ENCODE data around the gene SPTBN1.

The SPTBN1 gene

GRCh38 chr2:54575379-54575888, 119.3 kb downstream of the SPTBN1 start:
- Histone ChIP-seq H3K27ac (ENCODE audit: low read depth, low read length) (no peak overlapping the region), H3K9me3 (ENCODE audit: control insufficient read depth in 1 of 2, low read length in 2 of 2) (no peaks in the 10 kb centered on the region), H3K4me1 (ENCODE audit: control insufficient read depth in 1 of 2, insufficient read depth in 2 of 2, low read length in 2 of 2) (peaks cover 95 to 96% of the 10 kb centered on the region in 2 donors), H3K27me3 (ENCODE audit: control insufficient read depth in 1 of 2, insufficient read depth in 2 of 2, low read length in 2 of 2) (no peaks in the 10 kb centered on the region), H3K36me3 (ENCODE audit: control insufficient read depth in 1 of 2, insufficient read depth in 2 of 2, low read length in 2 of 2) (peaks cover 0 to 6% of the 10 kb centered on the region in 2 donors), H3K4me3 (ENCODE audit: low read depth in 1 of 2, low read length in 2 of 2) (no peak overlapping the region), H3K9ac (ENCODE audit: low read depth in 1 of 2, low read length in 2 of 2) (no peak overlapping the region)

GRCh38 chr2:54577035-54577434, 120.9 kb downstream of the SPTBN1 start:
- H3K9me3 ChIP-seq (ENCODE audit: control insufficient read depth in 1 of 2, low read length in 2 of 2) = no peaks in the 10 kb centered on the region
- peak overlapping the region; percentile 55 for H3K27ac ChIP-seq (ENCODE audit: low read depth, low read length)
- H3K9ac ChIP-seq (ENCODE audit: low read depth in 1 of 2, low read length in 2 of 2) = no peak overlapping the region
- H3K27me3 ChIP-seq (ENCODE audit: control insufficient read depth in 1 of 2, insufficient read depth in 2 of 2, low read length in 2 of 2) = no peaks in the 10 kb centered on the region
- H3K4me3 ChIP-seq (ENCODE audit: low read depth in 1 of 2, low read length in 2 of 2) = peak overlapping the region in 1 of 2 donors; percentile 12
- H3K36me3 ChIP-seq (ENCODE audit: control insufficient read depth in 1 of 2, insufficient read depth in 2 of 2, low read length in 2 of 2) = peaks cover 0 to 6% of the 10 kb centered on the region in 2 donors
- H3K4me1 ChIP-seq (ENCODE audit: control insufficient read depth in 1 of 2, insufficient read depth in 2 of 2, low read length in 2 of 2) = peaks cover 85 to 88% of the 10 kb centered on the region in 2 donors

DNA sequence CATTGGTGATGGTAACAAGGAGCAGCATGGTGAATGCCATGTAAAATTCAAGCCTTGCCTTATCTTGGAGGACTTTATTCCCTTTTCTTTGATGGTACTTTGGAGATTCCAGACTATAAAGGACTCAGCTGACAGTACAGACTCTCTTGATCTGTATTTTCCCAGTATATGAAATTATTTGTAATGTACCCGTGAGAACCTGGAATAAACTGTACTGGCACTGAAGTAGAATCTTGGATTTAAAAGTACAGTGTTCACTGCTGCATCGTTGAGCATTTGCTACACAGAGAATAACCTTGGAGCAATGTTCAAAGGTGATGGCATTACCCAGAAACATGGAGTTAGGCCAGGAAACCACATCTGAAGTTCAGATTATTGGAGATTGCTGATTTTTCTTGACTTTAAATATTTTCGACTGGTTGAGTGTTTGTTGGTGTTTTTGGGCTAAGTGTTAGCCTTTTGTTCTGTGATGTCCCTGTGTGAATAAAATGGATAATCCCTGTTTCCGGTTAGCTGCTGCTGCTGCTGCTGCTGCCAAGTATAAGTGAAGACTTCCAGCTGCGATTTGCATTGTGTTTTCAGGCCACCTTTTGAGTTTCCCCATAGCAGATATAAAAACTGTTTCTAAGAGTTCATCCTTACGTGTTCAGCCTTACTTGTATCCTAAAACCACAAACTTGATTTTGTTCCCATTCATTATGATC, 122.0 kb downstream of the SPTBN1 start:
- H3K36me3 ChIP-seq (ENCODE audit: control insufficient read depth in 1 of 2, insufficient read depth in 2 of 2, low read length in 2 of 2) = peaks cover 0 to 6% of the 10 kb centered on the region in 2 donors
- peak overlapping the region; percentile 55 for H3K27ac ChIP-seq (ENCODE audit: low read depth, low read length)
- H3K27me3 ChIP-seq (ENCODE audit: control insufficient read depth in 1 of 2, insufficient read depth in 2 of 2, low read length in 2 of 2) = no peaks in the 10 kb centered on the region
- no peak overlapping the region for H3K9ac ChIP-seq (ENCODE audit: low read depth in 1 of 2, low read length in 2 of 2)
- H3K4me3 ChIP-seq (ENCODE audit: low read depth in 1 of 2, low read length in 2 of 2) = no peak overlapping the region
- peaks cover 79 to 83% of the 10 kb centered on the region in 2 donors for H3K4me1 ChIP-seq (ENCODE audit: control insufficient read depth in 1 of 2, insufficient read depth in 2 of 2, low read length in 2 of 2)
- no peaks in the 10 kb centered on the region for H3K9me3 ChIP-seq (ENCODE audit: control insufficient read depth in 1 of 2, low read length in 2 of 2)

DNA sequence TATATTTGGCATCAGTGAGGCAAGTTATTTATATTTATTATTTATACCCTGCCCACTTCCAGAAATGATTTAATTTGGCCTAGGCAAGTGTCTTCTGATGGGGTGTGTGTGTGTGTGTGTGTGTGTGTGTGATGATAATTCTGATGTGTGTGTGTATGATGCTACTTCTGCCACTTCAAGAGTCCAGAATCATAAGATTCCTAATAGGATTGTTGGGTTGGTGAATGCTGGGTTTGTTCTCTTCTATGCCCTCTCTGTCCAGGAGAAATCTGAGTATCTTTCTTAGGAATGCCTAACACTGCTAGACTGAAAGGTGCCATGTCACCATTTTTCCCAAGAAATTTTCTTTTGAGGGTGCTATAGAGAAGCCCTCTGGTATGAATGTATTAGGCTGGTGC, 122.5 kb downstream of the SPTBN1 start:
- Histone ChIP-seq H3K4me1 (ENCODE audit: control insufficient read depth in 1 of 2, insufficient read depth in 2 of 2, low read length in 2 of 2) (peaks cover 73 to 82% of the 10 kb centered on the region in 2 donors), H3K27ac (ENCODE audit: low read depth, low read length) (no peak overlapping the region), H3K9me3 (ENCODE audit: control insufficient read depth in 1 of 2, low read length in 2 of 2) (no peaks in the 10 kb centered on the region), H3K9ac (ENCODE audit: low read depth in 1 of 2, low read length in 2 of 2) (no peak overlapping the region), H3K4me3 (ENCODE audit: low read depth in 1 of 2, low read length in 2 of 2) (peak overlapping the region in 1 of 2 donors; percentile 55), H3K27me3 (ENCODE audit: control insufficient read depth in 1 of 2, insufficient read depth in 2 of 2, low read length in 2 of 2) (no peaks in the 10 kb centered on the region), H3K36me3 (ENCODE audit: control insufficient read depth in 1 of 2, insufficient read depth in 2 of 2, low read length in 2 of 2) (peaks cover 0 to 6% of the 10 kb centered on the region in 2 donors)

- Histone ChIP-seq H3K27me3 (ENCODE audit: control insufficient read depth in 1 of 2, insufficient read depth in 2 of 2, low read length in 2 of 2) (no peaks in the 10 kb centered on the region), H3K36me3 (ENCODE audit: control insufficient read depth in 1 of 2, insufficient read depth in 2 of 2, low read length in 2 of 2) (peaks cover 0 to 6% of the 10 kb centered on the region in 2 donors), H3K9ac (ENCODE audit: low read depth in 1 of 2, low read length in 2 of 2) (peak overlapping the region; percentile 45 to 53), H3K27ac (ENCODE audit: low read depth, low read length) (peak overlapping the region; percentile 74), H3K9me3 (ENCODE audit: control insufficient read depth in 1 of 2, low read length in 2 of 2) (no peaks in the 10 kb centered on the region), H3K4me1 (ENCODE audit: control insufficient read depth in 1 of 2, insufficient read depth in 2 of 2, low read length in 2 of 2) (peaks cover 72 to 82% of the 10 kb centered on the region in 2 donors), H3K4me3 (ENCODE audit: low read depth in 1 of 2, low read length in 2 of 2) (peak overlapping the region; percentile 46 to 55)
These were observed 123.0 kb downstream of the SPTBN1 start for GRCh38 chr2:54579061-54579681.

GRCh38 chr2:54579682-54580620, 123.8 kb downstream of the SPTBN1 start:
- peaks cover 0 to 6% of the 10 kb centered on the region in 2 donors for H3K36me3 ChIP-seq (ENCODE audit: control insufficient read depth in 1 of 2, insufficient read depth in 2 of 2, low read length in 2 of 2)
- peak overlapping the region; percentile 45 to 53 for H3K9ac ChIP-seq (ENCODE audit: low read depth in 1 of 2, low read length in 2 of 2)
- peak overlapping the region; percentile 74 for H3K27ac ChIP-seq (ENCODE audit: low read depth, low read length)
- peaks cover 72 to 82% of the 10 kb centered on the region in 2 donors for H3K4me1 ChIP-seq (ENCODE audit: control insufficient read depth in 1 of 2, insufficient read depth in 2 of 2, low read length in 2 of 2)
- H3K9me3 ChIP-seq (ENCODE audit: control insufficient read depth in 1 of 2, low read length in 2 of 2) = no peaks in the 10 kb centered on the region
- no peaks in the 10 kb centered on the region for H3K27me3 ChIP-seq (ENCODE audit: control insufficient read depth in 1 of 2, insufficient read depth in 2 of 2, low read length in 2 of 2)
- peak overlapping the region; percentile 46 to 55 for H3K4me3 ChIP-seq (ENCODE audit: low read depth in 1 of 2, low read length in 2 of 2)

DNA sequence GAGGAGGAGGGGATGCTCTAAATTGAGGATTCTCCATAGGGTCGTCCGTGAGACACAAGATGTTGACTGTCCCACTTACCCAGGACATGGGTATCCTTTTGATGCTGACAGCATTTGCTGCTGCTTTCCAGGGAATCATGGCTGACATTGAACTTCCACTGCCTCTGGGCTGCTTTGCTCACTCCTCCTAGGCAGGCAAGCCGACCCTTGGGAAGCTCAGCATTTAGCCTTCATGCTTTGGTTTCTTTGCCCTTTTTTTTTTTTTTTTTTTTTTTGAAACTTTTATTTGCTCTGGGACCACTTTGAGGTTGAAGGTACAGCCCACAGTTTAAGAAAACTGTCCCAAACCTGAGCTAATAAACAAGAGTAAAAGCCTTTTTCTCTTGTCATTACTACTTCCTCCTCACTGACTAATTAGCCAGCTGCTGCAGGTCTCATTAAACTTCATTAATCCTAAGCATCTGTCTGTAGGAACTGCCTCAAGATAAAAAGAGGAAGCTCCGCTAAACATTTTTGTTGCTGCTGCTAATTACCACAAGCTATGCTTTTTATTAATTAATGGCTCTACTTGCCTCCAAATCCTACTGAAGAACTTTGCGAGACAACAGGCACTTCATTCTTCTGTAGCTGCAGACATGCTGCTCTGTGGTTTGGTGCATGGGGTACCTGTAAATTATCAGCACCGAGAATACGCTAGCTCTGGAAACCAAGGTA, 125.4 kb downstream of the SPTBN1 start:
- Histone ChIP-seq H3K9ac (ENCODE audit: low read depth in 1 of 2, low read length in 2 of 2) (no peak overlapping the region), H3K36me3 (ENCODE audit: control insufficient read depth in 1 of 2, insufficient read depth in 2 of 2, low read length in 2 of 2) (peaks cover 0 to 6% of the 10 kb centered on the region in 2 donors), H3K27ac (ENCODE audit: low read depth, low read length) (no peak overlapping the region), H3K4me1 (ENCODE audit: control insufficient read depth in 1 of 2, insufficient read depth in 2 of 2, low read length in 2 of 2) (peaks cover 66 to 81% of the 10 kb centered on the region in 2 donors), H3K4me3 (ENCODE audit: low read depth in 1 of 2, low read length in 2 of 2) (no peak overlapping the region), H3K27me3 (ENCODE audit: control insufficient read depth in 1 of 2, insufficient read depth in 2 of 2, low read length in 2 of 2) (no peaks in the 10 kb centered on the region), H3K9me3 (ENCODE audit: control insufficient read depth in 1 of 2, low read length in 2 of 2) (no peaks in the 10 kb centered on the region)

DNA sequence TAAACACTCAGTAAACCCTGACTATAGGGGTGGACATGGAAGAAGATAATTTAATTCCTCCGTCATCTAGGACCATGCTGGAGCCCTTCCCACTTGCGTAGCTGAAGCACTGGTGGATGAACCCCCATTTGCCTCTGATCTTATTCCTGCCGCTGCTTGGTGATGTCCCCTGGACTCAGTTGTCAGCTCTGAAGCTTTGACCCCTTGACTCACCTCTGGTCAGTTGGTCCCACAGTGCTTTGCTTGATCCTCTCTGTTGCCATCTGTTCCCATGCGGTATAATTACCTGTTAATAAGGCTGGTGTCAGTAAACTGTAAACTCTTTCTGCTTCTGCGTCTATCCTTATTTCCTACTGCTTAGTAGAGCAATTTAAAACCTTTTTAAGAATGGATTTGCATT, 126.9 kb downstream of the SPTBN1 start:
- Histone ChIP-seq H3K36me3 (ENCODE audit: control insufficient read depth in 1 of 2, insufficient read depth in 2 of 2, low read length in 2 of 2) (no peaks in the 10 kb centered on the region), H3K4me3 (ENCODE audit: low read depth in 1 of 2, low read length in 2 of 2) (no peak overlapping the region), H3K9me3 (ENCODE audit: control insufficient read depth in 1 of 2, low read length in 2 of 2) (no peaks in the 10 kb centered on the region), H3K9ac (ENCODE audit: low read depth in 1 of 2, low read length in 2 of 2) (no peak overlapping the region), H3K27ac (ENCODE audit: low read depth, low read length) (no peak overlapping the region), H3K27me3 (ENCODE audit: control insufficient read depth in 1 of 2, insufficient read depth in 2 of 2, low read length in 2 of 2) (no peaks in the 10 kb centered on the region), H3K4me1 (ENCODE audit: control insufficient read depth in 1 of 2, insufficient read depth in 2 of 2, low read length in 2 of 2) (peaks cover 51 to 73% of the 10 kb centered on the region in 2 donors)

DNA sequence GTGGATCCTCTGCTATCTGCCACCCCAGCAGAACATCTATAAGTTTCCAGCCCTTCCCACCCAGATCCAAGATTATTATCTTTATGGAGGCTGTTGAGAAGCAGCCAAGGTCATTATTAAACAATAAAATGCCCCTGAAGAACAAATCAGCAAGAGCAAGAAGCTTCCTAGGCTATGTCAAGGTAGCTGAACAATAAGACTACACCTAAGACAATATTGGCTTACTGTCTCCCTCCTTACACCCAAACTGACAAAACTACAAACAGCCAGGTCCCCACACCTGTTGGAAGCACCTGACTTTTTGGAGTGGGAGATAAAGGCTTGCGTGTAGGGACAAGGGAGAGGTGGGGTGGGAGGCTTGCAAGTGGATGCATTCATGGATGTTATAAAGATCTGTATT, 128.5 kb downstream of the SPTBN1 start:
- Histone ChIP-seq H3K9ac (ENCODE audit: low read depth in 1 of 2, low read length in 2 of 2) (no peak overlapping the region), H3K9me3 (ENCODE audit: control insufficient read depth in 1 of 2, low read length in 2 of 2) (no peaks in the 10 kb centered on the region), H3K4me1 (ENCODE audit: control insufficient read depth in 1 of 2, insufficient read depth in 2 of 2, low read length in 2 of 2) (peaks cover 50 to 73% of the 10 kb centered on the region in 2 donors), H3K4me3 (ENCODE audit: low read depth in 1 of 2, low read length in 2 of 2) (no peak overlapping the region), H3K27me3 (ENCODE audit: control insufficient read depth in 1 of 2, insufficient read depth in 2 of 2, low read length in 2 of 2) (no peaks in the 10 kb centered on the region), H3K36me3 (ENCODE audit: control insufficient read depth in 1 of 2, insufficient read depth in 2 of 2, low read length in 2 of 2) (no peaks in the 10 kb centered on the region), H3K27ac (ENCODE audit: low read depth, low read length) (no peak overlapping the region)

Measured in duodenal mucosa (tissue), 2 donors.